NCI-H2196 (cell line): ENCODE data around the gene CDX1.

Source experiments
- DNase-seq: peaks from one replicate; lab custom pipeline; 2025; ENCODE audit not compliant: unreplicated experiment; lab: John Stamatoyannopoulos, UW

The CDX1 gene

DNA sequence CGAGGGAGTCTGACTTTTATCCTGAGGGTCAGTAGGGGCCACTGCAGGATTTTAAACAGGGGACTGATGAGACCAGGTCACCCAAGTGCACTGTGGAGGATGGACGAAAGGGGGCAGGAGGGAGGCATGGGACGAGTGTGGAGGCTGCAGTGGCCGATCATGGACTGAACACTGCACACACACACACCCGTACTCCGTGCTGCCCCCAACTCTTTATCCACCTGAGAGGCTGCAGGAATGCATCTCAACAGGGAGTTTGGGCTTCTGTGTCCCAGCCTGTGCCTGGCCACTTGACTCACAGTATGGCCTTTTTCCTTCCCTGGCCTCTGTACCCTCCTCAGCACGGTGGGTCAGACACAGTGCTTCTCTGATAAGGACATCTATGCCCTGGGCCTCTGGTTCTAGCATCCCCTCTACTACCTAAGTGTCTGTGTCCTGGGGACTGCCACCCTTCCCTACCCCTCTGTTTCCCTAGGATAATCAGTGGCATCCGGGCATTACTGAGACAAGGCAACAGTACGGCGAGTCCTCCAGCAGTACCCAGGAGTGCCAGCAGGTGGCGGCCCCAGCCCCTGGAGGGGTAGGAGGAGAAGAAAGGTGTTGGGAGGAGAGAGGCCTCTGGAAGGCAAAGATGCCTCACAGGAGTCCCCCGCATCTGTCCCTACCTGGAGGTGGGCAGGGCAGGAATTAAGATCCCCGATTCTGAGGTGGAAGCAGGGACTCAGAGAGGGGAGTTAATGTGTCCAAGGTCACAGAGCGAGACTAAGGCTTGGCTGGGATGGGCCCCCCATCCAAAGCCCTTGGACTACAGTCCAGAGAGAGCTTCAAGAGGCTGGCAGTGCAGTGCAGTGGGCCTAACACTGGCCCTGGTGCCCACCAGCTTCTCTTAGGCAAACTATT is 5.1 kb upstream of the CDX1 start:
- DNase-seq, result peak; percentile 82

DNA sequence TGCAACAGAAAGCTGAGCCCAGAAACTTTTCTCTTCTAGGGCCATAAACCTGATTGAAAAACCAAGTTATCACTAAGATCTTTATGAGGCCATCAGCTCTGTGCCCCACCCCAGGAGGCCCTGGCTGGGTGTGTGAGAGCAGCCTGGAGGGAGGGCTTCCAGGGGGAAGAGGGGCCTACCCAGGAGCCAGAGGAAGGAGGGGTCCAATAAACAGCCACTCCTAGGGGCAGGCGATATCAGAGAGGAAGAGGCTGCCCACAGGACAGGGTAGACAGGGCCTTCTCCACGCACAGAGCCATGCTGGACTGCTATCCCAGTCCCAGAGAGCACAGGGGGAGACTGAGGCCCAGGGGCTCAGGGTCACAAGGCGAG is 4.5 kb upstream of the CDX1 start:
- DNase-seq, result no peak

DNA sequence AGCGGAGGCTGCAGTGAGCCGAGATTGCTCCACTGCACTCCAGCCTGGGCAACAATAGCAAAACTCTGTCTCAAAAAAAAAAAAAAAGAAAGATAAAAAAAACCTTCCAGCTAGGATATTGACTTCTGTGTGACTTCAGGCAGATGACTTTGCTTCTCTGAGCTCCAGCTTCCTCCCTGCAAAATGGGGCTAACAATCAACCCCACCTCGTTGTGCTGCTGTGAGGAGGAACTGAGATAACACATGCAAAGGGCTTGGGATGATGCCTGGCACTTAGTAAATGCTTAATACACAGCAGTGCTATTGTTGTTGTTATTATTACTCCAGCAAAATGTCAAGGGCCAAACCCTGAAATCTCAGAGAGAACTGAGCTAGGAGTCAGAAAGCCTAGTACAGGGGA is 3.5 kb upstream of the CDX1 start:
- DNase-seq, result peak; percentile 2

DNA sequence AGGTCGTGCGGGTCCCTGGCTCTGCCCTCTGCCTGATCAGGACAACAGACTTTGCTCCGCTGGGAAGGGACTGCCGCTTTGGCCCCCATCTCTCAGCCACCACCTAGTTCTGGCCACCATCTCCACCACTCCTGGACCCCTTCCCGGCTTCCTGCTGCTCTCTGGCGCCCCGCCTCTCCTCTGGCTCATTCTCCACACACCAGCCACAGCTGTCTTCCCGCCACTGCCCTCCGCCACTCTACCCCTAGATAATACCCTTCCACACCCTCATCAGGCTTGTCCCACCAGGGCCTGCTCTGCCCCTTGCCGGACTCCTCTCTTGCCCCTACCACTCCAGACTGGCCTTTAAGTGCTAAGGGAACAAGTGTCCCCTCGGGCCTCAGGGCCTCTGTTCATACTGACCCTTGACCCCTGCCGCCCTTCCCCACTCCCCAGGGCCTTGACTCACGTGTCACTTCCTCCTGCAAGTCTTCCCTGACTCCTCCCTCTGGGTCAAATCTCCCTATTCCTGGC is 3.0 kb upstream of the CDX1 start:
- DNase-seq, result no peak

DNA sequence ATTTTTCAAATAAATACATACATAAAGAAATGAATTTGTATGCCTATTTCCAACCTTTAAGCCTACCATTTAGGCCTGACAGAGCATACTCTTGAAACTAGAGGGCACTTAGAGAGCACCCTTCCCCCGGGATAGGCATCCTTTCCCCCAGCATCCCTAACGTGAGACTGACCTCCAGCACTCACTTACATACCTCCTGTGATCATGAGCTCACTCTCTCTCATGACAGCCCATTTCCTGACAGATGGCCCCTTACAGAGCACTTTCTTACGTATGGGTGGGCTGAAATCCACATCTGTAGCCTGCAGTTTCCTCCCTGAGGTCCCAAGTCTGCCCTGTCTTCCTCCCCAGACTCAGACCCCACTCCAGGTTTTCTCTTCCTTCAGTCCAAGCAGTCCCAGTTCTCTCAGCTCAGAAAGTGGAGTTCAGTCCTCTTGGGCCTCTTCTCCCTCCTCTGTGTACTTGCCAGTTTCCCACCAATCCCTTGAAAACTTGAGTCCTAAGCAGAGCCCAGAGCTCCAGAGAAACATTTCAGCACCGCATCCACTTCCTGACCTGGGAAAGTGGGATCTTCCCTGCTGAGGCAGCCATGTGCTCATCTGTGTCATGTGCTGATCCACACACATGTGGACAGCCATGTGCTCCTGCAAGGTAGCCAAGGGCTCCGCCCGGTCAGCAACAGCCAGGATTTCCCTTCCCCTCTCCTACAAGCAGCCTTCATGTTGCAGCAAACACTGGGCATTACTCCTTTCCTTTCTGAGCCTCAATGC is 2.2 kb upstream of the CDX1 start:
- DNase-seq, result no peak

DNA sequence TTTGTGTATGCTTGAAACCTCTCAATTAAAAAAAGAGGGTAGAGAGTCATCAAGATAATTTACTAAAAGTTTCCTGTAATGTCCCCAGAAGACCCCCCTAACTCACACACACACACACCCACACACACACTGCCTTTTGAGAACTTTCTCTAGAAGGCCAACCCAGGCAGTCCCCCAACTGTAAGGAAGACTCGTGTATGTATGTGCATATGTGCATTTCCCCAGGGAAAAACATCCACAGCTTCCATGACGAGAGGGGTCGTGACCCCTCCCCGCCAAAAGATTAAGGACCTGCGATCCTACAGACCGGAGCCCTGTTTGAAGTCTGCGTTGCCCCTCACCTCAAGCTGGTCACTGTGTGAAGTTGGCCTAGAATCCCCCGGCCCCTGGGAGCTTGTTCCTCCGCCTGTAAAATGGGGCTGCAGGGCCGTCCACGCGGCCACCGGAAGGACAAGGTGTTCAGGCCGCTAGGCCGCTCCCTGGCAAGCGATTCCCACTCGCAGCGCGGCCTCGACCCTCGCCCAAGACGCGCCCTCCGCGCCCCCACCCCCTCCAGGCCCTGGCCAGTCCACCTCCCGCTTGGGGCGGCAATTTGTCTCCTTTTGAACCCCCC is 435 bp upstream of the CDX1 start:
- DNase-seq, result no peak

DNA sequence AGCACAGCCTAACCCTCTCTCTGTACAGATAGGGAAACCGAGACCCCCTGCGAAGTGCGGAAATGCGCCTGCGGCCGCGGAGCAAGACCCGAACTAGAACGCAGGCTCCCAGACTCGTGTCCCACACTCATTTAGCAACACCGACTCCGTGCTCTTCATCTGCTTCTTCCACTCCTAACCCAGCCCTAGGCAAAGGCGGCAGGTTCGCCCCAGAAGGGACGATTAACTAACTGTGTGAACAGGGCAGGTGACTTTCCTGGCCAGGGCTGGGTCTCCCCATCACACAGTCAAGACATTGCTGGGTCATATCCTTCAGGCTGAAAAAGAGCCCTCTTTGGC is 903 bp downstream of the CDX1 start:
- no peak for DNase-seq

DNA sequence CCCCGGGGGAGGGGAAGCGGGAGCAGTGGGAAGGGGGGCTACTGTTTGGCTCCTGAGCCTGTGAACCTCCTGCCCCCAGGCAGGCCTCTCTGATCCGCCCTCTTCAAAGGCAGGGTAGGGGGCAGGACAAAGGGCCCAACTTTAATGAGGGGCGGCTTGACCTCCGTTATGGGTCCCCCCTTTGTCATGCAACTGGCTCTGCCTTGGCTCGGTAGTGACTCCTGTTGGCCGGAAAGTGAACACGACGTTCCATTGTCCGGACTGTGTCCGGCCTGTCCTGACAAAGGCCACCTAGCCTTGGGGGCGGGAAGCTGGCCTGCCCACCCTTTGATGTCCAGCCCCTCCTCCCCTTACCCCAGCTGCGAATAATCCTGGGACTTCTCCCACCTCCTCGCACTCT is 1.3 kb downstream of the CDX1 start:
- no peak for DNase-seq

DNA sequence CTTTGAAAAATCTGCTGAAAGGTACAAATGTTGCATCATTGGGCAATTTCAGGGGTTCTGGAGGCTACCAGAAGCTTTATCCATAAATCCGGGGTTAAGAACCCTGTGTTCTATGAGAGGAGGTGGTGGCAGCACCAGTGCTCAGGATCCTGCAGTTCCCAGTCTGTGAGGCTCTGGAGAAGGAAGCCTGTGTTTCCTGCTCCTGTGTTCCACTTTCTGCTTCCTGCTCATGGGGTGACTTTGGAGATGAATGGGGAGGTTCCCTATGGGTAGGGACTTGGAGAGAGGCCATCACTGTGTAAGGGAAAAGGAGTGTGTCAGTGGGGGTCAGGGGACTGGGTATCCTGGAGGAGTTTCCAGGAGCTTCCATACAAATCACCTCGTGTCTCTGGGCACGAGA is 2.3 kb downstream of the CDX1 start:
- DNase-seq, result no peak

DNA sequence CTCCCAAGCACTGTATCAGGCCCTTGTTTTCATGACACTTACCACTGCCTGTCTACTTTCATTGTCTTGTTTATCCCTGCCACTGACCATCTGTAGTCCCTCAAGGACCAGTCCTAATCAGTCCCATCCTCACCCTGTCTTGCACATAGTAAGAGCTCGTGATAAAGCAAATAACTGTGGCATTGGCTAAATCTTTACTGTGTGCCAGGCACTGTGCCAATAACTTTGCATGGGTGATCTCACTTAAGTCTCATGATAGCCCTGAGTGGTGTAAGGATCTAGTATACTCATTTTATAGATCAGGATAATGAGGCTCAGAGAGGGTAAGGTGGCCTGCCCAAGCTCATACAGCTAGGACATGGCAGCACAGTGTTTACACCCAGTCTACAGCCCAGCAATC is 5.6 kb downstream of the CDX1 start:
- no peak for DNase-seq

DNA sequence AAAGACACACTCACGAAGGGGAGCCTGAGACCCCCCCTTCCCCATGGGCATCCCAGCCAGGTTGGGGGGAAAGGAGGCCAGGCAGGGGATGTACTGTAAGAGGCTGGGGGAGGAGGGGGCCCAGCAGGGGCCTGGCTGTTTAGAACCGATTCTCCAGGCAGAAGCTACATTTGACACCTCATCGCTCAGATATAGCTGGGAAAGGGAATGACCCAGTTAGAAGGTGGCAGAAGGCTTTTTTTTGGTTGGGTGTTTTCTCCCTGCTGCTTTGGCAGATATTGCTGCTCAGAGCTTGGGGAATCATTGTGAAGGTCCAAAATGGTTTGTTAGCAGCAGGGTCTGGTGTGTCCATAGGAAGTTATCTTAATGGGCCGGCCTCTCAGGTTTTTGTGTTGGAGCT is 6.0 kb downstream of the CDX1 start:
- DNase-seq, result no peak

DNA sequence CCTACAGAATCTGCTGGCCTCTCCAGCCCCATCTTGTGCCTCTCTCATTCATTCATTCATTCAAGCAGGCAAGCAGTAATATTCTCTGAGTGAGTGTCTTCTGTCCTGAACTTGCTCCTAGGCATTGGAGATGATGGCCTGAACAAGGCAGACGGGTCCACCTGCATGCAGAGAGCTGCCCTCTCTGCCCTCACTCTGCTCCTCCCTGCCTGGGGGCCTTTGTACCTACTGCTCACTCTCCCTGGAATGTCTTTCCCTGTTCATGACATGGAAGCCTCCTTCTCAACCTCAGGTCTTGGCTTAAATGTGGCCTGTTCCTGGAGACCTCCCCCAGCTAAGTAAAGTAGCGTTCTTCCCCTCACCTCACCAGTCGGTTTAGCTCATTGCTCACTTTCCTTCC is 6.6 kb downstream of the CDX1 start:
- no peak for DNase-seq

DNA sequence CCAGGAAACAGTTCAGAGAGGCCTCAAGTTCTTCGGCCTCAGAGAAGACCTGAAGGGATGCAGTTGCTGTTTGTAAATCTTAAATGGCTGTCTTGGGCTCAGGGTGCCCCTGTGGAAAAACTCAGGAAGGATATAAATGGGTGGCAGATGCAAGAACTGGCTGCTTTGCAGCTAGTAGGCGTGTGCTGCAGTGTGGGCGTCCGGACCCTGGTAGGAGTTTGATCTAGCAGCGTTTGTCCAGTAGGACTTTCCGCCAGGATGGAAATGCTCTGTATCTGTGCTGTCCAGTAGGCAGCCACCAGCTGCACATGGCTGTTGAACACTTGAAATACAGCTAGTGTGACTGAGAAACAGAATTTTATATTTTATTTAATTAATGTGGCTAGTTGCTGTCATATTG is 7.7 kb downstream of the CDX1 start:
- no peak for DNase-seq

DNA sequence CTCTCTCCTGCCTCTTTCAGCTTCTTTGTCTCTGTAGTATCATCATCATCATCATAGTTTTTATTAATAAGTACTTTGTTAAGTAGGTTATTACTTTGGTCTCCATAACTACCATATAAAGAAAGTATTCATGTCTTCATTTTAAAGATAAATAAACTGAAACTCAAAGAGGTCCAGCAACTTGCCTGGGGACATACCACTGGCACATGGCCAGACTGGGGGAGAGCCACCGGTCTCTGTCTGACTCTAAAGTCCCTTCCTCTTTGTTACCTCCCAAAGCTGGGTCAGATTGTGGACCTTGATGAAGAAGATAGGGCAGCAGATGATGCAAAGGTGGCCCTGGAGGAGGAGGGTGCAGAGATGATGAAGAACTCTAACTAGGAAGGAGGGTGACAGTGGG is 8.5 kb downstream of the CDX1 start:
- no peak for DNase-seq

DNA sequence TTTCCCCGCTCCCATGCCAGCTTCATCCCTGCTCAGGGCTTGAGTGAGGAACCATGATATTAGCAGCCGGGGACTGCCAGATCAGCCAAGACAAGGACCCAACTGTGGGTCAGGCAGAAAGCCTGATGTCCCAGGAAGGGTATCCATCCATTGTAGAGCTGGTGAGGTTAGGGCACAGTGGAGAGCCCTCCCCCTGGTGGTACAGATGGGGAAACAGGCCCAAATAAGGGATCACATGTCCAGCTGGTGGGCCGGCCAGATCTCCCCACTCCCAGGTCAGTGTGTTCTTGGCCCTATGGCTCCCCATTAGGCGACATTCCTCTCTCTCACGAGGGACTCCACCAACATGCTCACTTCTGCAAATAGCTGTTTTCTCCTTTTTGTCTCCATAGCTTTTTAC is 9.0 kb downstream of the CDX1 start:
- DNase-seq, result no peak

DNA sequence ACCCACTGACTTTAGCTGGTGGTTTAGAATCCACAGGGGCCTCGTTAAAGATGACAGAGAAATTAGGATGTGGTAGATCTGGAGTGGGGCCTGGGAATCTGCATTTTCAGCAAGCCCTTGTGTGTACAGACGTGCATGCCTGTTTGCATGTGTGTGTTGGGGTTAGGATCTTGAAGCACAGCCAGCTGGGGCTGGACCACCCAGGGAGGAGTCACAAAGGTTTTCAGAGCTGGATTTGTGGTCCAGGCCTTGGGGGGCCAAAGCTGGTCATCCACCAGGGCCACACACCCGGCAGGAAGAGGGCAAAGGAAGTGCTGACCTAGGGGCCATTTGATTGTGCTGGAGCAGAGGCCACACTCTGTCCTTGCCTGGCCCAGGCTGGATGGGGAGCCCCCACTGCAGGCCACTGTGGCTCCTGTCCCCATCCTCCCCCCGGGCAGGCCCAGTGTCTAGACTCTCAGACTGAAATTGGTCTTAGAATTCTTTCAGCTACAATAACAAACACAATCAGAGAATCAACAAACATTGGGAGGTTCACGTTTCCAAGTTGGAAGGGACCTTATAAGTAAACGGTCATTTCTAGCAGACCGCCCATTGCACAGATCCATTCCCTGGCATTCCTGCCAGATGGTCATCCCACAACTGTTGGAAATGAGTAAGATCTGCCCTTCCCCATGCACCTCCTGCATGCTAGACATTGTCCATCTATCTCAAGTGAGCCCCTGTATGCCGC is 10.3 kb downstream of the CDX1 start:
- no peak for DNase-seq

DNA sequence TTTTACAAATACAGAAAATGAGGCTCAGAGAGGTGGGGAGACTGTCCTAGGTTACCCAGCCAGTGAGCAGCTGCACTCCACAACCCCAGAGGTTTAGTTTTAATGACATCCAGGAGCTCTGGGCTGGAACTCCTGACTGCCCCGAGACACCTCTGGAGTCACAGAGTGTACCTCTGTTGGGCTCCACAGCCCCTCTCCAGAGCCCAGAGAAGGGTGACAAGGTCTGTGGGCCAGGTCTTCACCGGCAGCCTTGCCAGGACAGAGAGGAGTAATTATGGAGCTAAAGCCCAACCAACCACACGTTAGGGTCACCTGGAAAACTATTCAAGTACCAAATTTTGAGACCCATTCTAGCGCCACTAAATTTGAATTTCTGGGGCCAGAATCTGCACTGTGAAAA is 11.1 kb downstream of the CDX1 start:
- no peak for DNase-seq

DNA sequence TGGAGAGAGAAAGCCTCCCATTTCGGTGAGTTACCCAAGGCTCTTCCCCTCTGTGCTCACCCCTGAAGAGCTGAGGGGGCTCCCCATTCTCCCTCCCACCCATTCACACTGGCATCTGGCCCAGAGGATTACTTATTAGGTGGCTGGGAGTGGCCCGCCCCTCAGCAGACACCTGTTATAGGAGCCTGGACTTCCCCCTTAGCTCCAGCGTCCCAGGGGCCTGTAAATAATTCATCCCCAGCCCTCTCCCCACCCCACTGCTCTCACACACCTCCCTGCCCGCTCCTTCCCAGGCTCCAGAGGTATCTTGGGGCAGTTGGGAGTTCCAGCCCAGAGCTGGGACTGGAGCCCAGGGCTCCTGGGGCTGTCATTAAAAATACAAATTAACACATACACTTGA is 11.7 kb downstream of the CDX1 start:
- DNase-seq, result no peak

DNA sequence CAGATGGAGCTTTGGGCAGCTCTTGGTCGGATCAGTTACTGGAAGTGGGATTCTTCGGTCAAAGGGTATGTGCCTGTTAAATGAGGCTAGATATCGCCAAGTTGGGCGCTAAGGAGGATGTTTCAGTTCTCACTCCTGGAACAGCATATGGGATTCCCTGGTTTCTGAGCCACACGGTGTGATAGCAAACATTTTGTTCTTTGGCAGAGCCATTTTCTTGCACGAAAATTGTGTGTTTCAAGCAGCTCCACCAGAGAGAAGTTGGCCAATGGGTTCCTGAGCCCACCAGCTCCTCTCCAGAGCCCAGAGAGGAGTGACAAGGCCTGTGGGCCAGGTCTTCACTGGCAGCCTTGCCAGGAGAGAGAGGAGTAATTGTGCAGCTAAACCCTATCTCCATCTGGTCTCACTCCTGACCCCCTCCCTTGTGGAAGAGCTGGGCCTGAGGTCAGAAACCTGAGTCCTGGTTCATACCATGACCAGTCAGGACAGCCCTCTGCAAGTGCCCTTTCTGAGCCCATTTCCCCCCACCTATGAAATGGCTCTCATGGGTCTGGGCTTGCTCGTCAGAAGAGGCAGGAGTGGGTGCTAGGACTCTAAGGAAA is 12.5 kb downstream of the CDX1 start:
- no peak for DNase-seq

DNA sequence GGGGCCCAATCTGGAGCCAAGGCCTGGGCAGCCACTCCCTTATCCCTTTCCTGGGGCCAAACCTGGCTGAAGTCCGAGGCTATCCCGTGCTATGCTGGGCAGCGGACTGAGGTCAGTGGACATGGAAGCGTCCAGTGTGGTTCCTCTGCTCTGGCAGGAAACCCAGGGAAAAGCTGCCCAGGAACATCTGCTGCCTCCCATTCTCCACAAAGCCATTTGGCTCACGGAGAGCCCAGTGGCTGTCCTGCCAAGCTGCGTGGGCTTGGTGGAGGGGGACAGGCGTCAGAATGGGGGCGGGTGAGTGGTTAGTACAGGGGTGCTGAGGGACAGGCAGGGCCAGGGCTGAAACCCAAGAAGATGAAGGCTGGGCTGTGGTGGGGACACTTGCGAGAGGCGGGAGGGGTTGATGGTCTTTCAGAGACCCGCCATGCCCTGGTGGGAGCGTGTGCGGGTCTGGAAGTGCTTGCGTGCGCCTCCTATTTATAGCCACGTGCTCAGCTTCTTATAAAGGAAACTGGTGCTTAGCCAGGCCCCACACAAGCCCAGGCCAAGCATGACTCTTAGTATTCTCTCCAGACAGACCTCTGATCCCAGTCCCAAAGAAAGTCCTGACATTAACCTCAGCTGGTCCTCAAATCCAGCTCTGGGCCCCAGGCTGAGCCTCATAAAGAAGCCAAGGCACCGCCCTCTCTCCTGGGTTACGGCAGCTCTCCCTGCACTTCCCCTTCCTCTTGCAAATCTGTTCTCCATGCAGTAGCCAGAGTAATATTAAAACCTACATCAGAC is 13.9 kb downstream of the CDX1 start:
- DNase-seq, result no peak
